HepG2 (cell line): ENCODE results near the gene SECISBP2L. TPM values are rescaled to one million over a fixed set of nuclear protein-coding genes. Genes with fewer than 3 reads are reported as not detected.

ENCODE experiments used
- ATAC-seq: fragments of 200-7000 bp; cut with Tn5 transposase; 3 replicates; pipeline ENCODE4 v1.9.1; 2020; ENCODE audit warnings: mild to moderate bottlenecking, moderate library complexity
- BruUV-seq: library from RNA; stranded (reverse); fragments of 400-500 nt; replicated peaks from 2 replicates; lab custom pipeline; 2021; lab: Mats Ljungman, UMichigan
- CTCF ChIA-PET: fragments of 300-600 bp; formaldehyde crosslinking; extraction: SDS; loops from one replicate; lab custom pipeline; 2021; ENCODE audit warnings: low total read pairs, inconsistent platforms, low intra/inter-chr PET ratio; lab: Yijun Ruan, JAX
- POLR2A ChIA-PET: fragments of 350-600 bp; sonication (Branson Sonifier 250); formaldehyde crosslinking; loops from one replicate; lab custom pipeline; 2020; ENCODE audit warnings: antibody characterized with exemption, inconsistent platforms; lab: Yijun Ruan, JAX
- DNase-seq: peaks from one replicate; pipeline ENCODE4 v3.0.0-alpha.2; 2015; ENCODE audit warnings: low spot score
- FAIRE-seq: peaks from 3 replicates; lab custom pipeline; 2011; peaks lifted over from hg19 to GRCh38; lab: Jason Lieb, UNC
- H2AFZ ChIP-seq: one replicate; pipeline ENCODE4 v1.6.1; 2011; ENCODE audit warnings: low read length, inconsistent platforms
- H3K27ac ChIP-seq: fragments of 300-600 bp; 3 replicates; pipeline ENCODE4 v1.8.0; 2011; ENCODE audit warnings: mixed run types, mild to moderate bottlenecking, mixed read lengths, low read length, inconsistent platforms; ENCODE audit not compliant: insufficient read depth; ENCODE audit errors: extremely low read length
- H3K27me3 ChIP-seq, 2 experiments: fragments of 200-600 bp in 1 of 2; 2 replicates in 1 of 2; 3 replicates in 1 of 2; pipeline versions ENCODE4 v1.6.0 to v1.8.0; 2011; ENCODE audit warnings: low read length in 2 of 2, mild to moderate bottlenecking in 2 of 2, moderate library complexity in 2 of 2, inconsistent platforms in 1 of 2; ENCODE audit not compliant: insufficient read depth in 2 of 2, control insufficient read depth in 1 of 2
- H3K36me3 ChIP-seq, 2 experiments: fragments of 200-600 bp in 1 of 2; replicated peaks in 1 of 2; 2 replicates in 1 of 2; 3 replicates in 1 of 2; pipeline versions ENCODE4 v1.5.1 to v1.8.0; 2011; ENCODE audit warnings: low read length in 2 of 2, inconsistent platforms in 1 of 2; ENCODE audit not compliant: insufficient read depth in 2 of 2, control insufficient read depth in 1 of 2
- H3K4me1 ChIP-seq: 2 replicates; pipeline ENCODE4 v1.5.1; 2012; ENCODE audit warnings: low read length, inconsistent platforms; ENCODE audit not compliant: insufficient read depth
- H3K4me2 ChIP-seq: 2 replicates; pipeline ENCODE4 v1.6.0; 2011; ENCODE audit warnings: low read depth, low read length, inconsistent platforms
- H3K4me3 ChIP-seq, 3 experiments: fragments of 200-600 bp in 1 of 3; sonication (generic), shearing (Covaris generic) in 1 of 3; replicated peaks in 1 of 3; 2 replicates each; pipeline ENCODE4 v1.5.1; 2011 to 2016; ENCODE audit warnings: low read length in 3 of 3, inconsistent platforms in 2 of 3, low read depth in 2 of 3, mild to moderate bottlenecking in 2 of 3, control low read depth in 1 of 3, mixed read lengths in 1 of 3; ENCODE audit not compliant: insufficient read depth in 1 of 3
- H3K79me2 ChIP-seq: one replicate; pipeline ENCODE4 v1.6.1; 2011; ENCODE audit warnings: low read length, inconsistent platforms; ENCODE audit not compliant: insufficient read depth
- H3K9ac ChIP-seq: 2 replicates; pipeline ENCODE4 v1.6.0; 2011; ENCODE audit warnings: mild to moderate bottlenecking, low read depth, low read length, inconsistent platforms; ENCODE audit not compliant: insufficient read depth
- H3K9me3 ChIP-seq: 2 replicates; pipeline ENCODE4 v1.5.1; 2012; ENCODE audit warnings: mild to moderate bottlenecking, low read length
- H4K20me1 ChIP-seq: 2 replicates; pipeline ENCODE4 v1.6.0; 2011; ENCODE audit warnings: inconsistent platforms, mild to moderate bottlenecking, low read length, moderate library complexity; ENCODE audit not compliant: insufficient read depth
- CEBPG ChIP-seq: IDR thresholded peaks from 2 replicates; pipeline ENCODE4 v1.6.1; 2016
- MAFF ChIP-seq: IDR thresholded peaks from 2 replicates; pipeline ENCODE4 v1.6.1; 2011; ENCODE audit warnings: low read depth, low read length, improper control_type of control experiment
- MAFK ChIP-seq, 2 experiments: IDR thresholded peaks in 1 of 2; conservative IDR thresholded peaks in 1 of 2; 2 replicates each; pipeline ENCODE4 v1.6.1; 2011; ENCODE audit warnings: improper control_type of control experiment in 2 of 2, low read length in 2 of 2
- SOX5 ChIP-seq: IDR thresholded peaks from 2 replicates; pipeline ENCODE4 v1.6.1; 2016; ENCODE audit warnings: borderline replicate concordance
- ZNF550 ChIP-seq: sonication (generic); formaldehyde crosslinking; IDR thresholded peaks from 2 replicates; pipeline ENCODE4 v1.4.0; 2020; ENCODE audit warnings: mild to moderate bottlenecking, missing genetic modification reagents, borderline replicate concordance
- WGBS: methylation state at CpG from one replicate; pipeline ENCODE4 v1.1.6; 2017; ENCODE audit warnings: low lambda C conversion rate; 5-methylcytosine and 5-hydroxymethylcytosine counted together
- in situ Hi-C: cut with HindIII; loops from 2 replicates; pipeline ENCODE4 v1.10.0; 2017; ENCODE audit warnings: low pct_unique_long_range_greater_than_20kb; ENCODE audit not compliant: extremely low pct_ligation_motif_present
- intact Hi-C: fragments of 100-400 bp; cut with micrococcal nuclease; formaldehyde crosslinking; loops from one replicate; pipeline ENCODE4 v1.10.0; 2022; ENCODE audit not compliant: unreplicated experiment
- polyA plus RNA-seq, 8 experiments: library from polyadenylated mRNA; depleted of rRNA in 3 of 8; stranded (reverse) in 7 of 8; unstranded in 1 of 8; fragments of >200 nt; fragmentation: Illumina TruSeq in 4 of 8; extraction: Trizol in 4 of 8; gene quantifications; 2 replicates each; pipeline versions ENCODE4 v1.2.1 to v1.2.3, GENCODE V29; 2011 to 2016; ENCODE audit warnings: low read depth in 4 of 8, missing spikeins in 1 of 8, mixed read lengths in 1 of 8; ENCODE audit not compliant: insufficient read depth in 1 of 8
- total RNA-seq, 5 experiments: library from RNA; depleted of rRNA; stranded (reverse); fragments of >200 nt; fragmentation: Illumina TruSeq; extraction: Trizol; gene quantifications; 2 replicates each; pipeline ENCODE4 v1.2.3, GENCODE V29; 2016; ENCODE audit warnings: low read depth in 1 of 5
- TF ChIP-seq, protein P1 (sequence below): sonication (generic); formaldehyde crosslinking; IDR thresholded peaks from 2 replicates; pipeline ENCODE4 v1.5.0; 2020; ENCODE audit warnings: mild to moderate bottlenecking, low read depth, missing genetic modification reagents, borderline replicate concordance

Gene SECISBP2L
- total and polyA plus RNA-seq, 2 of the 13 experiments (the other 11 are each of a cell fraction or from before 2014, with no cell fraction given), result 13.9 to 15.6 TPM

GRCh38 chr15:48955967-48956366 is 90.3 kb downstream of the SECISBP2L start:
- in situ Hi-C loops, result no loop called here
- BruUV-seq, result no TSS peak
- H3K4me3 ChIP-seq, result no peak overlapping the region

GRCh38 chr15:48955370-48955769 is 90.9 kb downstream of the SECISBP2L start:
- WGBS, result 38% methylated on average over 4 of the region's 4 CpGs
- ChIA-PET CTCF (no interaction called here), POLR2A (no interaction called here)

More at GRCh38 chr15:48955967-48956366, 90.3 kb downstream of the SECISBP2L start:
- no peak overlapping the region for H2AFZ ChIP-seq
- TF ChIP-seq MAFK (conservative IDR thresholded peaks at IDR 0.05 in 1 of 2, IDR thresholded peaks at IDR 0.05 in 1 of 2; ENCODE audit: low read length in 2 of 2), result peak; percentile 61 to 63
- peak; percentile 38; the same call in 1 of the 2 replicates for TF ChIP-seq MAFF
- no peak for TF ChIP-seq SOX5 (CRISPR knock-in tag)
- no peak for TF ChIP-seq ZNF550
- TF ChIP-seq, all 625 proteins: peak for 2
- ATAC-seq (no peak), FAIRE-seq (no peak), DNase-seq (no peak)
- H3K9ac ChIP-seq, result no peak overlapping the region
- no peaks in the 10 kb centered on the region for H4K20me1 ChIP-seq
- POLR2A ChIA-PET, result no interaction called here
- peaks cover 0 to 13% of the 10 kb centered on the region in 2 experiments; a peak in 1 of 5 replicates for H3K27me3 ChIP-seq
- no peaks in the 10 kb centered on the region for H3K79me2 ChIP-seq
- H3K27ac ChIP-seq, result no peak overlapping the region
- H3K4me2 ChIP-seq, result no peak overlapping the region
- WGBS, result 4% methylated on average over 3 of the region's 3 CpGs
- H3K9me3 ChIP-seq, result no peaks in the 10 kb centered on the region
- CTCF ChIA-PET, result no interaction called here
- no peaks in the 10 kb centered on the region for H3K4me1 ChIP-seq
- no peaks in the 10 kb centered on the region for H3K36me3 ChIP-seq
- intact Hi-C loops, result no loop called here

More at GRCh38 chr15:48955370-48955769, 90.9 kb downstream of the SECISBP2L start:
- ATAC-seq (no peak), FAIRE-seq (no peak), DNase-seq (no peak)
- Histone ChIP-seq H3K9me3 (no peaks in the 10 kb centered on the region), H3K4me1 (no peaks in the 10 kb centered on the region), H3K79me2 (no peaks in the 10 kb centered on the region), H3K36me3 (no peaks in the 10 kb centered on the region), H3K9ac (no peak overlapping the region), H4K20me1 (no peaks in the 10 kb centered on the region), H2AFZ (no peak overlapping the region), H3K27ac (no peak overlapping the region), H3K4me2 (no peak overlapping the region), H3K4me3 (no peak overlapping the region), H3K27me3 (peaks cover 0 to 11% of the 10 kb centered on the region in 2 experiments; a peak in 1 of 5 replicates)
- in situ Hi-C loops (no loop called here), intact Hi-C loops (no loop called here)
- TF ChIP-seq MAFK (conservative IDR thresholded peaks at IDR 0.05 in 1 of 2, IDR thresholded peaks at IDR 0.05 in 1 of 2; ENCODE audit: low read length in 2 of 2), result peak in 1 of 2 experiments; percentile 6; a peak in 1 of 4 replicates
- no peak for TF ChIP-seq CEBPG (CRISPR knock-in tag)
- TF ChIP-seq, protein P1, sequence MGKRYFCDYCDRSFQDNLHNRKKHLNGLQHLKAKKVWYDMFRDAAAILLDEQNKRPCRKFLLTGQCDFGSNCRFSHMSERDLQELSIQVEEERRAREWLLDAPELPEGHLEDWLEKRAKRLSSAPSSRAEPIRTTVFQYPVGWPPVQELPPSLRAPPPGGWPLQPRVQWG, result no peak
- no TSS peak for BruUV-seq
